ENCODE results near the gene FARS2. TPM values are rescaled to one million over a fixed set of nuclear protein-coding genes. Genes with fewer than 3 reads are reported as not detected.

Gene FARS2
- total and polyA plus RNA-seq, 2 donors (not counting 1 experiment from before 2014, with no cell fraction given), result 33.0 to 35.5 TPM

GRCh38 chr6:5663259-5663658, 401.9 kb downstream of the FARS2 start:
- Histone ChIP-seq H3K9ac (ENCODE audit: low read length) (no peak overlapping the region), H3K9me3 (ENCODE audit: control extremely low read depth in 1 of 3, control insufficient read depth in 2 of 3, insufficient read depth in 1 of 3, low read length in 2 of 3) (no peaks in the 10 kb centered on the region), H4K20me1 (ENCODE audit: control insufficient read depth, insufficient read depth, low read length, poor library complexity, severe bottlenecking) (no peaks in the 10 kb centered on the region), H3K27ac (ENCODE audit: low read length in 2 of 2) (no peak overlapping the region), H3K79me2 (ENCODE audit: control insufficient read depth, insufficient read depth, low read length) (no peaks in the 10 kb centered on the region), H3K36me3 (replicated peaks in 1 of 2; ENCODE audit: control extremely low read depth in 1 of 2, control insufficient read depth in 1 of 2, extremely low read depth in 1 of 2, insufficient read depth in 2 of 2, low read length in 1 of 2) (no peaks in the 10 kb centered on the region), H3K4me1 (ENCODE audit: control insufficient read depth in 2 of 2, insufficient read depth in 2 of 2, low read length in 2 of 2) (peaks cover 25 to 34% of the 10 kb centered on the region in 2 donors), H3K27me3 (replicated peaks in 1 of 4; ENCODE audit: control extremely low read depth in 1 of 4, control insufficient read depth in 3 of 4, insufficient read depth in 4 of 4, low read length in 3 of 4) (no peaks in the 10 kb centered on the region), H2AFZ (ENCODE audit: insufficient read depth, low read depth, low read length, poor library complexity, severe bottlenecking) (no peak overlapping the region), H3K4me2 (replicated peaks; ENCODE audit: low read depth, low read length, poor library complexity, severe bottlenecking) (no peak overlapping the region), H3K4me3 (ENCODE audit: control extremely low read depth in 1 of 5, extremely low read depth in 1 of 5, insufficient read depth in 1 of 5, low read depth in 2 of 5, low read length in 4 of 5) (no peak overlapping the region)
- intact Hi-C loops (cut with micrococcal nuclease), result loop anchor here (5.0 kb wide), 1 partner anchor 34 kb away; no protein-coding TSS in a partner anchor
- H3K4me1 Mint-ChIP-seq, result peaks cover 52% of the 10 kb centered on the region
- POLR2A ChIA-PET, result no interaction called here
- H3K27me3 Mint-ChIP-seq, result no peaks in the 10 kb centered on the region
- WGBS (ENCODE audit: insufficient coverage), result 94% methylated on average over 4 of the region's 4 CpGs
- ATAC-seq (ENCODE audit: low read depth) (no peak), DNase-seq (no peak)
- CTCF ChIA-PET, result interaction anchor here (2.3 kb wide), 1 partner anchor 16 kb away, joined by 6 read pairs; no protein-coding TSS in a partner anchor
- no peak overlapping the region for H3K4me3 Mint-ChIP-seq
- TF ChIP-seq CTCF (IDR thresholded peaks at IDR 0.05) (no peak), EZH2 (IDR thresholded peaks at IDR 0.05; ENCODE audit: borderline replicate concordance, insufficient read depth, low read depth, low read length, poor library complexity, severe bottlenecking) (no peak)
- H3K9me3 Mint-ChIP-seq (ENCODE audit: insufficient read depth), result no peaks in the 10 kb centered on the region
- peak overlapping the region; percentile 15 for H3K27ac Mint-ChIP-seq

GRCh38 chr6:5663739-5664138, 402.4 kb downstream of the FARS2 start:
- Histone ChIP-seq H3K4me3 (ENCODE audit: control extremely low read depth in 1 of 5, extremely low read depth in 1 of 5, insufficient read depth in 1 of 5, low read depth in 2 of 5, low read length in 4 of 5) (no peak overlapping the region), H4K20me1 (ENCODE audit: control insufficient read depth, insufficient read depth, low read length, poor library complexity, severe bottlenecking) (no peaks in the 10 kb centered on the region), H3K4me2 (replicated peaks; ENCODE audit: low read depth, low read length, poor library complexity, severe bottlenecking) (no peak overlapping the region), H3K4me1 (ENCODE audit: control insufficient read depth in 2 of 2, insufficient read depth in 2 of 2, low read length in 2 of 2) (peaks cover 25 to 34% of the 10 kb centered on the region in 2 donors), H2AFZ (ENCODE audit: insufficient read depth, low read depth, low read length, poor library complexity, severe bottlenecking) (no peak overlapping the region), H3K79me2 (ENCODE audit: control insufficient read depth, insufficient read depth, low read length) (no peaks in the 10 kb centered on the region), H3K27ac (ENCODE audit: low read length in 2 of 2) (no peak overlapping the region), H3K9me3 (ENCODE audit: control extremely low read depth in 1 of 3, control insufficient read depth in 2 of 3, insufficient read depth in 1 of 3, low read length in 2 of 3) (no peaks in the 10 kb centered on the region), H3K9ac (ENCODE audit: low read length) (no peak overlapping the region), H3K36me3 (replicated peaks in 1 of 2; ENCODE audit: control extremely low read depth in 1 of 2, control insufficient read depth in 1 of 2, extremely low read depth in 1 of 2, insufficient read depth in 2 of 2, low read length in 1 of 2) (no peaks in the 10 kb centered on the region), H3K27me3 (replicated peaks in 1 of 4; ENCODE audit: control extremely low read depth in 1 of 4, control insufficient read depth in 3 of 4, insufficient read depth in 4 of 4, low read length in 3 of 4) (no peaks in the 10 kb centered on the region)
- H3K27ac Mint-ChIP-seq, result peak overlapping the region; percentile 15
- H3K4me1 Mint-ChIP-seq, result peaks cover 52% of the 10 kb centered on the region
- DNase-seq (no peak), ATAC-seq (ENCODE audit: low read depth) (no peak)
- intact Hi-C loops (cut with micrococcal nuclease), result loop anchor here (2.0 to 5.0 kb wide), 2 partner anchors 17 to 34 kb away; no protein-coding TSS in a partner anchor
- H3K27me3 Mint-ChIP-seq, result no peaks in the 10 kb centered on the region
- CTCF ChIA-PET, result interaction anchor here (2.3 kb wide), 2 partner anchors 15 to 193 kb away, joined by 6 to 8 read pairs; no protein-coding TSS in a partner anchor
- no peak for TF ChIP-seq CTCF (IDR thresholded peaks at IDR 0.05)
- TF ChIP-seq EZH2 (IDR thresholded peaks at IDR 0.05; ENCODE audit: borderline replicate concordance, insufficient read depth, low read depth, low read length, poor library complexity, severe bottlenecking), result no peak
- WGBS (ENCODE audit: insufficient coverage), result 95% methylated on average over 2 of the region's 2 CpGs
- no peak overlapping the region for H3K4me3 Mint-ChIP-seq
- POLR2A ChIA-PET, result interaction anchor here (0.7 kb wide), 1 partner anchor 60 kb away, joined by 3 read pairs; no protein-coding TSS in a partner anchor
- no peaks in the 10 kb centered on the region for H3K9me3 Mint-ChIP-seq (ENCODE audit: insufficient read depth)
